WTC11 (cell line): Measurements from ENCODE around the gene TOE1. TPM values are rescaled to one million over a fixed set of nuclear protein-coding genes. Genes with fewer than 3 reads are reported as not detected.

Experiments used
- ATAC-seq: fragments of 200-7000 bp; cut with Tn5 transposase; 2 replicates; pipeline ENCODE4 v1.10.0; 2021; ENCODE audit warnings: mild to moderate bottlenecking, moderate library complexity
- CTCF ChIA-PET: fragments of 300-600 bp; sonication (Branson Sonifier 250); formaldehyde crosslinking; loops from one replicate; lab custom pipeline; 2021; ENCODE audit warnings: antibody characterized with exemption; lab: Charles Lee
- POLR2A ChIA-PET: fragments of 350-600 bp; sonication (Branson Sonifier 250); formaldehyde crosslinking; loops from one replicate; lab custom pipeline; 2021; ENCODE audit warnings: antibody characterized with exemption; lab: Charles Lee
- DNase-seq: peaks from one replicate; pipeline ENCODE4 v3.0.0; 2021; ENCODE audit warnings: low spot score
- H3K27ac Mint-ChIP-seq: 2 replicates; pipeline ENCODE4 v1.8.0; 2021; ENCODE audit warnings: mixed read lengths
- H3K27me3 Mint-ChIP-seq: 2 replicates; pipeline ENCODE4 v1.8.0; 2021; ENCODE audit warnings: low read depth, mild to moderate bottlenecking, moderate library complexity, mixed read lengths
- H3K36me3 Mint-ChIP-seq: 2 replicates; pipeline ENCODE4 v1.8.0; 2021; ENCODE audit warnings: mixed read lengths
- H3K4me1 Mint-ChIP-seq: 2 replicates; pipeline ENCODE4 v1.8.0; 2022; ENCODE audit warnings: mixed read lengths
- H3K4me3 Mint-ChIP-seq: 2 replicates; pipeline ENCODE4 v1.8.0; 2021; ENCODE audit warnings: mild to moderate bottlenecking, moderate library complexity, mixed read lengths
- H3K9me3 Mint-ChIP-seq: 2 replicates; pipeline ENCODE4 v1.8.0; 2021; ENCODE audit warnings: mixed read lengths
- ESRRA ChIP-seq: sonication (generic); formaldehyde crosslinking; IDR thresholded peaks from 2 replicates; pipeline ENCODE4 v1.8.1; 2022; ENCODE audit warnings: mild to moderate bottlenecking, missing genetic modification reagents, borderline replicate concordance
- GRHL2 ChIP-seq: fragments of 250-450 bp; sonication (Bioruptor Pico); IDR thresholded peaks from 2 replicates; pipeline ENCODE4 v1.8.0; 2022; ENCODE audit warnings: mild to moderate bottlenecking, moderate library complexity; ENCODE audit not compliant: insufficient replicate concordance, severe bottlenecking
- JUN ChIP-seq: sonication (generic); formaldehyde crosslinking; IDR thresholded peaks from 2 replicates; pipeline ENCODE4 v1.8.0; 2023; ENCODE audit warnings: mild to moderate bottlenecking, missing genetic modification reagents
- NR3C1 ChIP-seq: sonication (generic); formaldehyde crosslinking; conservative IDR thresholded peaks from 2 replicates; pipeline ENCODE4 v1.8.1; 2023; ENCODE audit warnings: low read depth, mild to moderate bottlenecking, missing genetic modification reagents
- SOX15 ChIP-seq: fragments of 250-450 bp; sonication (Bioruptor Pico); IDR thresholded peaks from 2 replicates; pipeline ENCODE4 v1.9.0; 2021; ENCODE audit warnings: mild to moderate bottlenecking
- SP1 ChIP-seq: sonication (generic); formaldehyde crosslinking; conservative IDR thresholded peaks from 2 replicates; pipeline ENCODE4 v1.8.1; 2022; ENCODE audit warnings: missing genetic modification reagents
- ZNF121 ChIP-seq: sonication (generic); formaldehyde crosslinking; IDR thresholded peaks from 2 replicates; pipeline ENCODE4 v1.8.0; 2023; ENCODE audit warnings: missing genetic modification reagents
- ZNF263 ChIP-seq: sonication (generic); formaldehyde crosslinking; IDR thresholded peaks from 2 replicates; pipeline ENCODE4 v1.8.1; 2022; ENCODE audit warnings: low read depth, mild to moderate bottlenecking, moderate library complexity, missing genetic modification reagents
- ZNF416 ChIP-seq: fragments of 250-450 bp; sonication (Bioruptor Pico); IDR thresholded peaks from 2 replicates; pipeline ENCODE4 v1.9.0; 2021; ENCODE audit warnings: mild to moderate bottlenecking, inconsistent platforms
- ZNF423 ChIP-seq: fragments of 250-450 bp; sonication (Bioruptor Pico); IDR thresholded peaks from 2 replicates; pipeline ENCODE4 v2.1.2; 2022; ENCODE audit warnings: mild to moderate bottlenecking, moderate library complexity
- total RNA-seq: library from RNA; stranded (reverse); gene quantifications from 3 replicates; pipeline ENCODE4 v1.2.3, GENCODE V29; 2021
- TF ChIP-seq, protein P1 (sequence below): sonication (generic); formaldehyde crosslinking; IDR thresholded peaks from 2 replicates; pipeline ENCODE4 v1.8.1; 2023; ENCODE audit warnings: mild to moderate bottlenecking, missing genetic modification reagents
- TF ChIP-seq, protein P2 (sequence below): fragments of 200-600 bp; IDR thresholded peaks from 2 replicates; pipeline ENCODE4 v1.8.0; 2022; ENCODE audit warnings: antibody characterized with exemption
- TF ChIP-seq, protein P3 (sequence below): sonication (generic); formaldehyde crosslinking; IDR thresholded peaks from 2 replicates; pipeline ENCODE4 v1.8.0; 2022; ENCODE audit warnings: mild to moderate bottlenecking, missing genetic modification reagents
- TF ChIP-seq, protein P4 (sequence below): fragments of 250-450 bp; sonication (Bioruptor Pico); IDR thresholded peaks from 2 replicates; pipeline ENCODE4 v1.9.0; 2021; ENCODE audit warnings: moderate library complexity, mild to moderate bottlenecking, inconsistent platforms, borderline replicate concordance
- TF ChIP-seq, protein P5 (sequence below): sonication (generic); formaldehyde crosslinking; IDR thresholded peaks from 2 replicates; pipeline ENCODE4 v1.8.1; 2022; ENCODE audit warnings: missing genetic modification reagents, borderline replicate concordance

The TOE1 gene
- total RNA-seq, 1 experiment from 2014 or later = 7.4 TPM

DNA sequence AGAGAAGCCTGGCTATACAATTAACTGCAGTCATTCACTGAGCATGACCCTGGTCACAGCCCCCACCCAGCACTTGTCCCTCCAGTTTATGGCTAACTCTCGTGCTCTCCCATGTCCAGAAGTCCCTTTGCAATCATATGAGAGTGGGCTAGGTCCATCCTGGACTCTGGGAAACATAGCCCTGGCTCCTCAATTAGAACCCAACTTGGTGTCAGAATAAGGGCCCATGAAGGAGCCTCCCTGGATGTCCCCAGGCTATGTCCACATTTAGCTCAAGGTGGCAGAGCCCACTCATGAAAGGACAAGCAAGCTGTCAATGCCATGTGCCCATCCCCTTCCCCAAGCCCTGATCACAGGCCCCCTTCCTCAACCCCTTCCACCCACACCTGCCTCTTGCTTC lies 40.7 kb upstream of the TOE1 start (continued):
- TF ChIP-seq, protein P1, sequence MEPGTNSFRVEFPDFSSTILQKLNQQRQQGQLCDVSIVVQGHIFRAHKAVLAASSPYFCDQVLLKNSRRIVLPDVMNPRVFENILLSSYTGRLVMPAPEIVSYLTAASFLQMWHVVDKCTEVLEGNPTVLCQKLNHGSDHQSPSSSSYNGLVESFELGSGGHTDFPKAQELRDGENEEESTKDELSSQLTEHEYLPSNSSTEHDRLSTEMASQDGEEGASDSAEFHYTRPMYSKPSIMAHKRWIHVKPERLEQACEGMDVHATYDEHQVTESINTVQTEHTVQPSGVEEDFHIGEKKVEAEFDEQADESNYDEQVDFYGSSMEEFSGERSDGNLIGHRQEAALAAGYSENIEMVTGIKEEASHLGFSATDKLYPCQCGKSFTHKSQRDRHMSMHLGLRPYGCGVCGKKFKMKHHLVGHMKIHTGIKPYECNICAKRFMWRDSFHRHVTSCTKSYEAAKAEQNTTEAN (CRISPR knock-in tag) = no peak
- TF ChIP-seq NR3C1 (CRISPR knock-in tag) (no peak), ZNF263 (CRISPR knock-in tag) (no peak)
- TF ChIP-seq, protein P2, sequence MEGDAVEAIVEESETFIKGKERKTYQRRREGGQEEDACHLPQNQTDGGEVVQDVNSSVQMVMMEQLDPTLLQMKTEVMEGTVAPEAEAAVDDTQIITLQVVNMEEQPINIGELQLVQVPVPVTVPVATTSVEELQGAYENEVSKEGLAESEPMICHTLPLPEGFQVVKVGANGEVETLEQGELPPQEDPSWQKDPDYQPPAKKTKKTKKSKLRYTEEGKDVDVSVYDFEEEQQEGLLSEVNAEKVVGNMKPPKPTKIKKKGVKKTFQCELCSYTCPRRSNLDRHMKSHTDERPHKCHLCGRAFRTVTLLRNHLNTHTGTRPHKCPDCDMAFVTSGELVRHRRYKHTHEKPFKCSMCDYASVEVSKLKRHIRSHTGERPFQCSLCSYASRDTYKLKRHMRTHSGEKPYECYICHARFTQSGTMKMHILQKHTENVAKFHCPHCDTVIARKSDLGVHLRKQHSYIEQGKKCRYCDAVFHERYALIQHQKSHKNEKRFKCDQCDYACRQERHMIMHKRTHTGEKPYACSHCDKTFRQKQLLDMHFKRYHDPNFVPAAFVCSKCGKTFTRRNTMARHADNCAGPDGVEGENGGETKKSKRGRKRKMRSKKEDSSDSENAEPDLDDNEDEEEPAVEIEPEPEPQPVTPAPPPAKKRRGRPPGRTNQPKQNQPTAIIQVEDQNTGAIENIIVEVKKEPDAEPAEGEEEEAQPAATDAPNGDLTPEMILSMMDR = no peak
- TF ChIP-seq, protein P3, sequence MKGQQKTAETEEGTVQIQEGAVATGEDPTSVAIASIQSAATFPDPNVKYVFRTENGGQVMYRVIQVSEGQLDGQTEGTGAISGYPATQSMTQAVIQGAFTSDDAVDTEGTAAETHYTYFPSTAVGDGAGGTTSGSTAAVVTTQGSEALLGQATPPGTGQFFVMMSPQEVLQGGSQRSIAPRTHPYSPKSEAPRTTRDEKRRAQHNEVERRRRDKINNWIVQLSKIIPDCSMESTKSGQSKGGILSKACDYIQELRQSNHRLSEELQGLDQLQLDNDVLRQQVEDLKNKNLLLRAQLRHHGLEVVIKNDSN (CRISPR knock-in tag) = no peak

DNA sequence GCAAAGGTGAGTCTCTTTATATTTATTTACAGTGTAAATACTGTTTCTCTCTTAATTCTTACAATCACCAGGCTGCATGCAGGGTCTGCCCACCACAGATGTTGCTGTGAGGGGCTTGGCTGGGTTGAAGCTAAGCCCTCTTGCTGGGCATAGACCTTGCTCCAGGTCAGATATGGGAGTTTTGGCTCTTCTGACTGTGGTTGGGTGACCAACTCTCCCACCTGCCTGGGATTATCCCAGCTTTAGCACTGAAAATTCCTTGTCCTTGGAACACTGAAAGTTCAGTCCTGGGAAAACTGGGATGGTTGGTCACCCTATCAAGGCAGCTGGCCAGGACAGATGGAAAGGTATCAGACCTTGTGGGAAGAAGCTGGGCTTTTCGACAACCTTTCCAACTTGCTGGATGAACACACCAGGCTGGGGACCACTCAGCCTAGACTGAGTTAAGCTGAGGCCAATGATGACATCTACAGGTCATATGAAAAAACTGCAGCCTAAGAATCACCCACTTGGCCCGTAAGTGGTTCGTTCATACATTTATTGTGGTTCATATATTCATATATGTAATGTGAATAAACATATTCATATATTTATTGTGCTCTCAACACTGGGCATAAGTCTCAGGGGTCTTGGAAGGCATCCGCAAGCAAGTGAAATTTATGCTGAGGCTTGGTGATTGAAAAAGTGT lies 39.8 kb upstream of the TOE1 start:
- no peak overlapping the region; the same call in 1 of the 2 replicates for H3K4me3 Mint-ChIP-seq
- H3K4me1 Mint-ChIP-seq = peaks cover 32% of the 10 kb centered on the region
- no peak overlapping the region for H3K27ac Mint-ChIP-seq
- CTCF ChIA-PET = interaction anchor here (0.6 to 11.1 kb wide), 23 partner anchors 11 to 573 kb away, joined by 3 to 317 read pairs (median 3); partner anchors contain the start of genes EIF2B3, HECTD3, HPDL and MUTYH
- no peak for TF ChIP-seq ESRRA (CRISPR knock-in tag)
- 0 out of 2 replicates have a peak, but pooled peaks have one; percentile 3 for TF ChIP-seq ZNF423
- no peak for TF ChIP-seq ZNF416
- no peak for TF ChIP-seq SP1 (CRISPR knock-in tag)
- TF ChIP-seq, protein P2 = peak; percentile 52; the same call in 1 of the 2 replicates
- TF ChIP-seq, protein P4, sequence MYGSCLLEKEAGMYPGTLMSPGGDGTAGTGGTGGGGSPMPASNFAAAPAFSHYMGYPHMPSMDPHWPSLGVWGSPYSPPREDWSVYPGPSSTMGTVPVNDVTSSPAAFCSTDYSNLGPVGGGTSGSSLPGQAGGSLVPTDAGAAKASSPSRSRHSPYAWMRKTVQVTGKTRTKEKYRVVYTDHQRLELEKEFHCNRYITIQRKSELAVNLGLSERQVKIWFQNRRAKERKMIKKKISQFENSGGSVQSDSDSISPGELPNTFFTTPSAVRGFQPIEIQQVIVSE = no peak
- POLR2A ChIA-PET = interaction anchor here (2.0 kb wide), 1 partner anchor 289 kb away, joined by 9 read pairs; the partner anchor contains the start of genes HECTD3 and UROD
- no peak for DNase-seq
- peak; percentile 13 for ATAC-seq
- H3K27me3 Mint-ChIP-seq = no peaks in the 10 kb centered on the region
- H3K9me3 Mint-ChIP-seq = no peaks in the 10 kb centered on the region
- no peaks in the 10 kb centered on the region for H3K36me3 Mint-ChIP-seq

DNA sequence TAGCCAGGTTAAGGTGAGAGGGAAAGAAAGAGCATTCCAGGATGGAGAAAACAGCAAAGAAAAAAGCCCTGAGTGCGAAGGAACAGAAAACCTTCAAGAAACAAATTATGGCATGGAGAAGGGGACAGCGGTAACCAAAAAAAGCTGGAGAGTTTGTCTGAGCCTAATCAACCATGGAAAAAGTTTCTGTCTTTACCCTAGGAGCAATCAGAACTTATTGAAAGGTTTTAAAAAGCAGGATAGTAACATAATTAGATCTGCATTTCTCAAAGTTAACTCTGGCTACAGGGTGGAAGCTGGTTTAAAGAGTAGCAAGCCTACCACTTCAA lies 39.3 kb upstream of the TOE1 start:
- no peak overlapping the region for H3K27ac Mint-ChIP-seq
- ATAC-seq = no peak
- TF ChIP-seq GRHL2 (no peak), ZNF121 (no peak), JUN (no peak), SOX15 (CRISPR knock-in tag) (no peak)
- TF ChIP-seq, protein P2 = 0 out of 2 replicates have a peak, but pooled peaks have one; percentile 10
- TF ChIP-seq, protein P5, sequence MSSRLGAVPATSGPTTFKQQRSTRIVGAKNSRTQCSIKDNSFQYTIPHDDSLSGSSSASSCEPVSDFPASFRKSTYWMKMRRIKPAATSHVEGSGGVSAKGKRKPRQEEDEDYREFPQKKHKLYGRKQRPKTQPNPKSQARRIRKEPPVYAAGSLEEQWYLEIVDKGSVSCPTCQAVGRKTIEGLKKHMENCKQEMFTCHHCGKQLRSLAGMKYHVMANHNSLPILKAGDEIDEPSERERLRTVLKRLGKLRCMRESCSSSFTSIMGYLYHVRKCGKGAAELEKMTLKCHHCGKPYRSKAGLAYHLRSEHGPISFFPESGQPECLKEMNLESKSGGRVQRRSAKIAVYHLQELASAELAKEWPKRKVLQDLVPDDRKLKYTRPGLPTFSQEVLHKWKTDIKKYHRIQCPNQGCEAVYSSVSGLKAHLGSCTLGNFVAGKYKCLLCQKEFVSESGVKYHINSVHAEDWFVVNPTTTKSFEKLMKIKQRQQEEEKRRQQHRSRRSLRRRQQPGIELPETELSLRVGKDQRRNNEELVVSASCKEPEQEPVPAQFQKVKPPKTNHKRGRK (CRISPR knock-in tag) = peak; percentile 93; the same call in 1 of the 2 replicates
- TF ChIP-seq, all 79 proteins: peak for 2
- no peak for DNase-seq
- ChIA-PET POLR2A (interaction anchor here (0.7 to 2.0 kb wide), 2 partner anchors 289 to 889 kb away, joined by 4 to 9 read pairs; partner anchors contain the start of genes HECTD3 and UROD), CTCF (interaction anchor here (0.6 to 11.1 kb wide), 18 partner anchors 18 to 501 kb away, joined by 3 to 317 read pairs (median 4); partner anchors contain the start of genes EIF2B3, HECTD3, HPDL and MUTYH)
- H3K4me1 Mint-ChIP-seq = peaks cover 37% of the 10 kb centered on the region
- no peak overlapping the region; the same call in 1 of the 2 replicates for H3K4me3 Mint-ChIP-seq
- H3K9me3 Mint-ChIP-seq = no peaks in the 10 kb centered on the region
- no peaks in the 10 kb centered on the region for H3K36me3 Mint-ChIP-seq
- no peaks in the 10 kb centered on the region for H3K27me3 Mint-ChIP-seq
